Measurements from ENCODE around the gene AGBL3. TPM values are rescaled to one million over a fixed set of nuclear protein-coding genes. Genes with fewer than 3 reads are reported as not detected.

Gene AGBL3
- total RNA-seq, 2 experiments from 2014 or later: 2.2 to 2.5 TPM

DNA sequence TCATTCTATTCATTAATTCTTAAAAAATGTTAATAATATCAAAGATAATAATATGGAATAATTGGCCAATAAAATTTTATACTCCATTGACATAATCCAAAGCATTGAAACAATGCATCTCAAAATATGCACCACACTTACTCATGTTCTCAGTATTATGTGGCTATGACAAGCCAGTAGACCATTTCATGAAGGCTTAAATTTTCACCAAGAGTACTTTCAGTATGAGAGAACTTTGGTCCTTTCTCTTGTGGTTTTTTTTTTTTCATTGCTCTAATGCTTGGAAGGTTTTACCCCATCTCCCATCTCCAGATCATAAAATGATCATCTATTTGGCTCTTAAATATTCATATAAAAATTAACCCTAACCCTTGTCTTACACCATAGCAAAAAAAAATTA lies 116.1 kb downstream of the AGBL3 start:
- ATAC-seq (ENCODE audit: poor library complexity) (no peak), DNase-seq (no peak)
- ChIA-PET CTCF (no interaction called here), POLR2A (no interaction called here)
- TF ChIP-seq CTCF (IDR thresholded peaks at IDR 0.05): no peak
- Histone ChIP-seq H3K4me3 (ENCODE audit: low read length) (no peak overlapping the region), H3K27ac (ENCODE audit: low read depth in 1 of 2, low read length in 2 of 2) (no peak overlapping the region), H3K4me1 (ENCODE audit: insufficient read depth, low read length) (no peaks in the 10 kb centered on the region), H3K9me3 (ENCODE audit: control insufficient read depth in 1 of 2, insufficient read depth in 1 of 2, low read length in 2 of 2) (no peaks in the 10 kb centered on the region), H3K36me3 (ENCODE audit: insufficient read depth, low read length) (no peaks in the 10 kb centered on the region), H3K27me3 (ENCODE audit: control insufficient read depth in 1 of 2, insufficient read depth in 2 of 2, low read length in 2 of 2) (no peaks in the 10 kb centered on the region)
- H3K36me3 Mint-ChIP-seq (ENCODE audit: low read depth): no peaks in the 10 kb centered on the region
- peaks cover 8% of the 10 kb centered on the region for H3K9me3 Mint-ChIP-seq
- intact Hi-C loops (cut with DNase I, micrococcal nuclease): no loop called here
- no peaks in the 10 kb centered on the region for H3K4me1 Mint-ChIP-seq (ENCODE audit: low read depth)
- no peaks in the 10 kb centered on the region for H3K27me3 Mint-ChIP-seq
- no peak overlapping the region for H3K27ac Mint-ChIP-seq
- no peak overlapping the region for H3K4me3 Mint-ChIP-seq

DNA sequence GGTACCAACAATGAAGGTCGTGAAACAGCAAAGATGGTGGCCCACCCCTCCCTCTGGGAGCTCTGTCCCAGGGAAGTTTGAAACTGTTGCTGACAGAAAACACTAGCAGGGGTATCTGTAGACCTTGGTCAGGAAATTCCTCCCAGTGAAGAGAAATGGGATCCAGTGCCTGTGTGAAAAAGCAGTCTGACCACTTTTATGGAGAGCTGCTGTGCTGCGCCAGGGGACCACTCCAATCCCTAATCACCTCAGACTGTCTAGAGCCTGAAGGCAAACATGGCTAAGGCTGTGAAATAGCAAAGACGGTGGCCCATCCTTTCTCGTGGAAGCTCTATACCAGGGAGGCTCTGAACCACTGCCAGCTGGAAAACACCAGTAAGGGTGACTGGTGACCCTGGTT lies 123.3 kb downstream of the AGBL3 start:
- Mint-ChIP-seq H3K27me3 (no peaks in the 10 kb centered on the region), H3K9me3 (peaks cover 5% of the 10 kb centered on the region), H3K4me3 (no peak overlapping the region), H3K4me1 (ENCODE audit: low read depth) (no peaks in the 10 kb centered on the region), H3K36me3 (ENCODE audit: low read depth) (no peaks in the 10 kb centered on the region), H3K27ac (no peak overlapping the region)
- H3K27me3 ChIP-seq (ENCODE audit: control insufficient read depth in 1 of 2, insufficient read depth in 2 of 2, low read length in 2 of 2): no peaks in the 10 kb centered on the region
- no peak overlapping the region for H3K27ac ChIP-seq (ENCODE audit: low read depth in 1 of 2, low read length in 2 of 2)
- H3K4me3 ChIP-seq (ENCODE audit: low read length): no peak overlapping the region
- ChIA-PET POLR2A (no interaction called here), CTCF (no interaction called here)
- H3K4me1 ChIP-seq (ENCODE audit: insufficient read depth, low read length): no peaks in the 10 kb centered on the region
- DNase-seq: no peak
- no peaks in the 10 kb centered on the region for H3K9me3 ChIP-seq (ENCODE audit: control insufficient read depth in 1 of 2, insufficient read depth in 1 of 2, low read length in 2 of 2)
- ATAC-seq (ENCODE audit: poor library complexity): no peak
- TF ChIP-seq CTCF (IDR thresholded peaks at IDR 0.05): no peak
- intact Hi-C loops (cut with DNase I, micrococcal nuclease): no loop called here
- H3K36me3 ChIP-seq (ENCODE audit: insufficient read depth, low read length): no peaks in the 10 kb centered on the region

- Mint-ChIP-seq H3K27ac (no peak overlapping the region), H3K4me1 (ENCODE audit: low read depth) (no peaks in the 10 kb centered on the region), H3K27me3 (no peaks in the 10 kb centered on the region), H3K4me3 (no peak overlapping the region), H3K9me3 (peaks cover 5% of the 10 kb centered on the region), H3K36me3 (ENCODE audit: low read depth) (no peaks in the 10 kb centered on the region)
- intact Hi-C loops (cut with DNase I, micrococcal nuclease): no loop called here
- DNase-seq: no peak
- H3K4me3 ChIP-seq (ENCODE audit: low read length): no peak overlapping the region
- TF ChIP-seq CTCF (IDR thresholded peaks at IDR 0.05): no peak
- no peaks in the 10 kb centered on the region for H3K4me1 ChIP-seq (ENCODE audit: insufficient read depth, low read length)
- ChIA-PET POLR2A (no interaction called here), CTCF (no interaction called here)
- no peaks in the 10 kb centered on the region for H3K36me3 ChIP-seq (ENCODE audit: insufficient read depth, low read length)
- ATAC-seq (ENCODE audit: poor library complexity): no peak
- H3K27me3 ChIP-seq (ENCODE audit: control insufficient read depth in 1 of 2, insufficient read depth in 2 of 2, low read length in 2 of 2): no peaks in the 10 kb centered on the region
- H3K9me3 ChIP-seq (ENCODE audit: control insufficient read depth in 1 of 2, insufficient read depth in 1 of 2, low read length in 2 of 2): no peaks in the 10 kb centered on the region
- H3K27ac ChIP-seq (ENCODE audit: low read depth in 1 of 2, low read length in 2 of 2): no peak overlapping the region
These were observed 123.7 kb downstream of the AGBL3 start for GRCh38 chr7:135109976-135110375.
